Activated naive CD4-positive, alpha-beta T cell treated with anti-CD3 and anti-CD28 coated beads, Interleukin-2, amount 50 U/mL, for 72 hours (primary cell): Measurements from ENCODE around the gene ERC2. TPM values are rescaled to one million over a fixed set of nuclear protein-coding genes. Genes with fewer than 3 reads are reported as not detected.

Experiments used
- ATAC-seq, 2 donors: fragments of 150-1000 bp; cut with Tn5 transposase; 2 replicates each; pipeline ENCODE4 v1.10.0; 2021; ENCODE audit warnings: mild to moderate bottlenecking in 2 of 2, moderate library complexity in 2 of 2
- DNase-seq, 2 donors: peaks; one replicate each; pipeline ENCODE4 v3.0.0; 2021 to 2022; ENCODE audit warnings: low spot score in 2 of 2
- H3K27ac Mint-ChIP-seq, 2 donors: one replicate each; pipeline ENCODE4 v1.8.0; 2022; ENCODE audit warnings: mild to moderate bottlenecking in 2 of 2, mixed read lengths in 2 of 2
- H3K36me3 Mint-ChIP-seq, 2 donors: one replicate each; pipeline ENCODE4 v1.8.0; 2022; ENCODE audit warnings: mixed read lengths in 2 of 2
- H3K9me3 Mint-ChIP-seq, 2 donors: one replicate each; pipeline ENCODE4 v1.8.0; 2022; ENCODE audit warnings: mixed read lengths in 2 of 2
- total RNA-seq, 2 donors: library from RNA; stranded (reverse); gene quantifications; one replicate each; pipeline ENCODE4 v1.2.3, GENCODE V29; 2022

ERC2 gene
- total RNA-seq, 2 donors from 2014 or later, result 0.58 TPM; not detected in 1

- DNase-seq (no peak), ATAC-seq (no peak)
- no peaks in the 10 kb centered on the region for H3K9me3 Mint-ChIP-seq
- H3K27ac Mint-ChIP-seq, result no peak overlapping the region
- H3K36me3 Mint-ChIP-seq, result no peaks in the 10 kb centered on the region
Observed at GRCh38 chr3:56404884-56405283, 63.4 kb downstream of the ERC2 start.

GRCh38 chr3:56398659-56399058 is 69.6 kb downstream of the ERC2 start:
- no peak overlapping the region for H3K27ac Mint-ChIP-seq
- ATAC-seq (no peak), DNase-seq (no peak)
- H3K36me3 Mint-ChIP-seq, result no peaks in the 10 kb centered on the region
- no peaks in the 10 kb centered on the region for H3K9me3 Mint-ChIP-seq

- DNase-seq, result no peak
- Mint-ChIP-seq H3K27ac (no peak overlapping the region), H3K9me3 (no peaks in the 10 kb centered on the region), H3K36me3 (no peaks in the 10 kb centered on the region)
- ATAC-seq, result no peak
Observed at GRCh38 chr3:56397798-56398197, 70.5 kb downstream of the ERC2 start.

- ATAC-seq (peak in 1 of 2 donors; percentile 87), DNase-seq (no peak)
- H3K27ac Mint-ChIP-seq, result peak overlapping the region in 1 of 2 donors; percentile 62
- H3K9me3 Mint-ChIP-seq, result no peaks in the 10 kb centered on the region
- no peaks in the 10 kb centered on the region for H3K36me3 Mint-ChIP-seq
Observed at GRCh38 chr3:56389183-56389830, 79.0 kb downstream of the ERC2 start.

- DNase-seq (no peak), ATAC-seq (no peak)
- Mint-ChIP-seq H3K27ac (no peak overlapping the region), H3K36me3 (no peaks in the 10 kb centered on the region), H3K9me3 (no peaks in the 10 kb centered on the region)
Observed at GRCh38 chr3:56383092-56383491, 85.2 kb downstream of the ERC2 start.

GRCh38 chr3:56379723-56380287 is 88.5 kb downstream of the ERC2 start:
- DNase-seq (no peak), ATAC-seq (no peak)
- no peak overlapping the region for H3K27ac Mint-ChIP-seq
- peaks cover 4 to 12% of the 10 kb centered on the region in 2 donors for H3K9me3 Mint-ChIP-seq
- peaks cover 0 to 3% of the 10 kb centered on the region in 2 donors for H3K36me3 Mint-ChIP-seq

GRCh38 chr3:56375654-56376053 is 92.6 kb downstream of the ERC2 start:
- H3K27ac Mint-ChIP-seq, result no peak overlapping the region
- H3K9me3 Mint-ChIP-seq, result peaks cover 4 to 12% of the 10 kb centered on the region in 2 donors
- no peak for ATAC-seq

GRCh38 chr3:56373386-56373785 is 94.9 kb downstream of the ERC2 start:
- H3K9me3 Mint-ChIP-seq, result peaks cover 4 to 12% of the 10 kb centered on the region in 2 donors
- DNase-seq (no peak), ATAC-seq (no peak)
- no peak overlapping the region for H3K27ac Mint-ChIP-seq
- peaks cover 0 to 4% of the 10 kb centered on the region in 2 donors for H3K36me3 Mint-ChIP-seq

More at GRCh38 chr3:56375654-56376053, 92.6 kb downstream of the ERC2 start:
- no peak for DNase-seq
- peaks cover 0 to 4% of the 10 kb centered on the region in 2 donors for H3K36me3 Mint-ChIP-seq

- no peak for ATAC-seq
- DNase-seq, result no peak
- Mint-ChIP-seq H3K9me3 (peaks cover 4 to 6% of the 10 kb centered on the region in 2 donors), H3K36me3 (peaks cover 0 to 4% of the 10 kb centered on the region in 2 donors), H3K27ac (no peak overlapping the region)
Observed at GRCh38 chr3:56370991-56371775, 97.1 kb downstream of the ERC2 start.

- ATAC-seq (no peak), DNase-seq (no peak)
- Mint-ChIP-seq H3K27ac (no peak overlapping the region), H3K9me3 (no peaks in the 10 kb centered on the region), H3K36me3 (peaks cover 0 to 1% of the 10 kb centered on the region in 2 donors)
Observed at GRCh38 chr3:56369914-56370313, 98.4 kb downstream of the ERC2 start.

- DNase-seq (no peak), ATAC-seq (no peak)
- Mint-ChIP-seq H3K36me3 (no peaks in the 10 kb centered on the region), H3K9me3 (no peaks in the 10 kb centered on the region), H3K27ac (no peak overlapping the region)
Observed at GRCh38 chr3:56368846-56369245, 99.4 kb downstream of the ERC2 start.

GRCh38 chr3:56366641-56367162 is 101.6 kb downstream of the ERC2 start:
- Mint-ChIP-seq H3K9me3 (no peaks in the 10 kb centered on the region), H3K27ac (no peak overlapping the region), H3K36me3 (no peaks in the 10 kb centered on the region)
- ATAC-seq, result no peak
- no peak for DNase-seq

- DNase-seq (no peak), ATAC-seq (no peak)
- Mint-ChIP-seq H3K27ac (no peak overlapping the region), H3K36me3 (no peaks in the 10 kb centered on the region), H3K9me3 (no peaks in the 10 kb centered on the region)
Observed at GRCh38 chr3:56365905-56366640, 102.2 kb downstream of the ERC2 start.

GRCh38 chr3:56364665-56365064 is 103.6 kb downstream of the ERC2 start:
- Mint-ChIP-seq H3K36me3 (no peaks in the 10 kb centered on the region), H3K27ac (no peak overlapping the region), H3K9me3 (no peaks in the 10 kb centered on the region)
- no peak for DNase-seq
- ATAC-seq, result no peak

- DNase-seq (no peak), ATAC-seq (no peak)
- Mint-ChIP-seq H3K9me3 (no peaks in the 10 kb centered on the region), H3K27ac (no peak overlapping the region), H3K36me3 (no peaks in the 10 kb centered on the region)
Observed at GRCh38 chr3:56363720-56364119, 104.5 kb downstream of the ERC2 start.

GRCh38 chr3:56361731-56362130 is 106.5 kb downstream of the ERC2 start:
- Mint-ChIP-seq H3K9me3 (no peaks in the 10 kb centered on the region), H3K36me3 (no peaks in the 10 kb centered on the region), H3K27ac (no peak overlapping the region)
- DNase-seq (no peak), ATAC-seq (no peak)

- peak overlapping the region in 1 of 2 donors; percentile 46 for H3K27ac Mint-ChIP-seq
- no peak for ATAC-seq
- no peaks in the 10 kb centered on the region for H3K9me3 Mint-ChIP-seq
- H3K36me3 Mint-ChIP-seq, result no peaks in the 10 kb centered on the region
- no peak for DNase-seq
Observed at GRCh38 chr3:56357266-56357665, 111.0 kb downstream of the ERC2 start.
